Neutrophil (primary cell): ENCODE measurements around the gene OPN4.

Experiments
- H3K27ac ChIP-seq: fragments of 200-600 bp; sonication (generic); 2 replicates; pipeline ENCODE4 v1.5.1; 2016; ENCODE audit warnings: mild to moderate bottlenecking, moderate library complexity
- H3K27me3 ChIP-seq: fragments of 200-600 bp; sonication (generic); 2 replicates; pipeline ENCODE4 v1.6.0; 2016; ENCODE audit warnings: mild to moderate bottlenecking
- H3K36me3 ChIP-seq: fragments of 200-600 bp; sonication (generic); 2 replicates; pipeline ENCODE4 v1.5.1; 2017
- H3K4me1 ChIP-seq, 2 experiments: fragments of 200-600 bp in 1 of 2; sonication (generic) in 1 of 2; 1 replicate in 1 of 2; 2 replicates in 1 of 2; pipeline versions ENCODE4 v1.5.1 to v1.6.1; 2013 to 2016; ENCODE audit warnings: low read depth in 1 of 2, low read length in 1 of 2, mild to moderate bottlenecking in 1 of 2, moderate library complexity in 1 of 2; ENCODE audit not compliant: control insufficient read depth in 1 of 2, insufficient read depth in 1 of 2
- H3K4me3 ChIP-seq, 2 experiments: fragments of 200-600 bp in 1 of 2; sonication (generic) in 1 of 2; 1 replicate in 1 of 2; 2 replicates in 1 of 2; pipeline ENCODE4 v1.5.1; 2013 to 2016; ENCODE audit warnings: low read depth in 1 of 2, low read length in 1 of 2, mild to moderate bottlenecking in 1 of 2, moderate library complexity in 1 of 2
- H3K9me3 ChIP-seq: fragments of 200-600 bp; sonication (generic); 2 replicates; pipeline ENCODE4 v1.5.1; 2016
- CTCF ChIP-seq: fragments of 200-600 bp; sonication (generic); IDR thresholded peaks from 2 replicates; pipeline ENCODE4 v1.5.1; 2016; ENCODE audit warnings: antibody characterized with exemption

The OPN4 gene

DNA sequence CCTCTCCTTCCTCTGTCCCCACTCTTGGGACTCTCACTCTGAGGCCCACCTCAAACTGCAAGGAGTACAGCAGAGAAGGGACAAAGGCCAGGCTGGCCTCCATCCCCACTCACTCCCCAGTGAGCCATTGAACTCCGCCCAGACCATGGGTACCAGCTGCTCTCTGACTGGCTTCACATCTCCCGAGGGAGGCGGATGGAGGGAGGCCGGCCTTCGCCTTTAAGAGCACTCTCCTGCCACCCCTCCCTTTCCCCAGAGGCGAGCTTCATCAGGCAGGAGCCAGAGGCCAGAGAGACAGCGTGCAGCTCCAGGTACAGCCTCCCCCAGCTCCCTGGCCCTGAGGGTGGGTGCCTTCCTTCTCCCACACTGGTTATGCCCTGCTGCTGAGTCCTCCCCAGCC is 12.2 kb downstream of the OPN4 start:
- no peaks in the 10 kb centered on the region for H3K4me1 ChIP-seq
- no peak for TF ChIP-seq CTCF
- no peaks in the 10 kb centered on the region for H3K9me3 ChIP-seq
- H3K36me3 ChIP-seq, result no peaks in the 10 kb centered on the region
- H3K4me3 ChIP-seq, result no peak overlapping the region
- H3K27ac ChIP-seq, result no peak overlapping the region
- no peaks in the 10 kb centered on the region for H3K27me3 ChIP-seq

- H3K27ac ChIP-seq, result no peak overlapping the region
- H3K4me1 ChIP-seq, result no peaks in the 10 kb centered on the region
- H3K36me3 ChIP-seq, result no peaks in the 10 kb centered on the region
- TF ChIP-seq CTCF, result no peak
- no peaks in the 10 kb centered on the region for H3K9me3 ChIP-seq
- no peak overlapping the region for H3K4me3 ChIP-seq
- H3K27me3 ChIP-seq, result no peaks in the 10 kb centered on the region
Measured at GRCh38 chr10:86667421-86668181, 13.3 kb downstream of the OPN4 start.

DNA sequence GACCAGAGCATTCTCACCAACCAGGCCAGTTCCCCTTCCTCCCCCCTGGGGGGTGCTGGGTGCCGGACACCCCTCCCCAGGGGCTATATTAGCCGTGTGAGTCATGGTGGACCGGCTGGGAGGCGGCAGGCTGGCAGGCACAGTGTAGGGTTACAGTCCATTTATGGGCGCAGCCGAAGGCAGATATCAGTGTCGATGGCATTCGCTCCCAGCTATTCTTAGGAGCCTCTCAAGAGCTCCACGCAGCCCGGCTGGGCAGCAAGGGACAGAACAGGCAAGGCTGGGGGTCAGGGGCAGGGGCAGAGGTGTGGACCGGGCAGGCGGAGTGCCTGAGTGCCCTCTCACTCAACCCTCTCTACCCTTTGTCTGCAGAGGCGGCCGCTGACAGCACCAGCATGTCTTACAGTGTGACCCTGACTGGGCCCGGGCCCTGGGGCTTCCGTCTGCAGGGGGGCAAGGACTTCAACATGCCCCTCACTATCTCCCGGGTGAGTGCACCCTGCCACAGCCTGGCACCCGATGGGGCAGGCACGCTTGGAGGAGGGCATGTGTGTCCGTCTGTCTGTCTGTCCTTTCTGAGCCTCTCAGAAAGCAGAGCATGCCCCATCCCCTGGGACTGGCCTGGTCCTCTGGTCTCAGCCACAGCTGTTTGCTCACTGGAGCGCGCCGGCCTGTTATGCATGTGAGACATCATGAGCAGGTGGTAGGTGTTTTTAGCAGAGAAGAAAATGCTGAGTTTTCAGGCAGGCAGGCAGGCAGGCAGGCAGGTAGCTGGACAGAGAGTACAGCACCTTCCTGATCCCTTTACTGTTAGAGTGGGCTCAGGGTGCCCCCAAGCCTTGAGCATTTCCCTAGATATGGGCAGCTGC is 14.2 kb downstream of the OPN4 start, which contains the start of gene LDB3:
TSS of gene LDB3 (plus strand) at position 215 of the 869 bp plus-strand sequence. CDS start at position 396, 181 bp downstream.
- no peaks in the 10 kb centered on the region for H3K4me1 ChIP-seq
- no peaks in the 10 kb centered on the region for H3K27me3 ChIP-seq
- H3K36me3 ChIP-seq, result no peaks in the 10 kb centered on the region
- H3K4me3 ChIP-seq, result no peak within 1 kb of the TSS
- TF ChIP-seq CTCF, result no peak
- H3K27ac ChIP-seq, result no peak within 1 kb of the TSS
- H3K9me3 ChIP-seq, result no peaks in the 10 kb centered on the region

- H3K27me3 ChIP-seq, result no peaks in the 10 kb centered on the region
- H3K4me3 ChIP-seq, result no peak overlapping the region
- no peaks in the 10 kb centered on the region for H3K9me3 ChIP-seq
- no peaks in the 10 kb centered on the region for H3K4me1 ChIP-seq
- H3K27ac ChIP-seq, result no peak overlapping the region
- no peaks in the 10 kb centered on the region for H3K36me3 ChIP-seq
- no peak for TF ChIP-seq CTCF
Measured at GRCh38 chr10:86670290-86670811, 16.0 kb downstream of the OPN4 start.

DNA sequence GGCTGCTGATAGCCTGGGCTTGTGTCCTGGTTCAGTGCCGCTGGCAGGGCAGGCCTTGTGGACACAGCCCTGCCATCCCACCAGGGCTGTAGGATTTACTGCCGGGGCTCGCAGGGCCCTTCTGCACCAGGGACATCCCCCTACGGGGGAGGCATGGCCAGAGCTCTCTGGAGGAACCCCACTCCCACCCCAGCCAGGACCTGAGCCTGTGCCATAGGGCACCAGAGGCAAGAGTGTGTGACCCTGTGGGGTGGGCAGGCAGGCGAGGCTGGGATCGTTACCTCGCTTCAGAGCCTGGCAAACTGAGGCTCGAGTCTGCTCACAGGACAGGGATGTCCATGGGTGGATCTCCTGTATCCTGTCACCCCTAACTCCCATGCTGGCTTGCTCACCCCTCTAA is 16.5 kb downstream of the OPN4 start:
- no peak for TF ChIP-seq CTCF
- no peak overlapping the region for H3K27ac ChIP-seq
- no peaks in the 10 kb centered on the region for H3K27me3 ChIP-seq
- H3K9me3 ChIP-seq, result no peaks in the 10 kb centered on the region
- no peaks in the 10 kb centered on the region for H3K4me1 ChIP-seq
- no peak overlapping the region for H3K4me3 ChIP-seq
- H3K36me3 ChIP-seq, result no peaks in the 10 kb centered on the region
